GM12892 (cell line): ENCODE measurements around the gene LRRC15.

Experiments used
- DNase-seq: peaks from one replicate; pipeline ENCODE4 v3.0.0; 2011; ENCODE audit not compliant: insufficient read length
- FAIRE-seq: peaks from 2 replicates; lab custom pipeline; 2011; peaks lifted over from hg19 to GRCh38; lab: Jason Lieb, UNC
- POLR2A ChIP-seq: IDR thresholded peaks from 2 replicates; pipeline ENCODE4 v1.6.1; 2011; ENCODE audit warnings: low read depth, low read length, control low read depth
- POLR2AphosphoS5 ChIP-seq: IDR thresholded peaks from 2 replicates; pipeline ENCODE4 v1.6.1; 2011; ENCODE audit warnings: low read depth, low read length, control low read depth
- TAF1 ChIP-seq: IDR thresholded peaks from 2 replicates; pipeline ENCODE4 v1.6.1; 2011; ENCODE audit warnings: low read depth, mild to moderate bottlenecking, control low read depth, low read length, borderline replicate concordance

LRRC15 gene

GRCh38 chr3:194315088-194315964 lies 54.2 kb downstream of the LRRC15 start:
- peak; percentile 93 for DNase-seq
- peak; percentile 92 for FAIRE-seq
- TF ChIP-seq TAF1 = no peak
- no peak for TF ChIP-seq POLR2AphosphoS5
- TF ChIP-seq POLR2A = no peak

- FAIRE-seq = no peak
- TF ChIP-seq POLR2AphosphoS5 (no peak), TAF1 (no peak), POLR2A (no peak)
- DNase-seq = no peak
Observed at GRCh38 chr3:194314388-194315068, 55.0 kb downstream of the LRRC15 start.

- TF ChIP-seq POLR2A = no peak
- no peak for TF ChIP-seq POLR2AphosphoS5
- TF ChIP-seq TAF1 = no peak
- DNase-seq (no peak), FAIRE-seq (no peak)
Observed at GRCh38 chr3:194313560-194314387, 55.8 kb downstream of the LRRC15 start.

GRCh38 chr3:194312743-194313281 lies 56.7 kb downstream of the LRRC15 start:
- DNase-seq (no peak), FAIRE-seq (no peak)
- TF ChIP-seq POLR2AphosphoS5 = no peak

- FAIRE-seq = no peak
- TF ChIP-seq TAF1 (no peak), POLR2A (no peak), POLR2AphosphoS5 (no peak)
- DNase-seq = no peak
Observed at GRCh38 chr3:194312186-194312742, 57.3 kb downstream of the LRRC15 start.

GRCh38 chr3:194311000-194311399 lies 58.5 kb downstream of the LRRC15 start:
- no peak for TF ChIP-seq POLR2A
- no peak for TF ChIP-seq TAF1
- TF ChIP-seq POLR2AphosphoS5 = no peak
- FAIRE-seq (no peak), DNase-seq (no peak)

- DNase-seq (no peak), FAIRE-seq (no peak)
- no peak for TF ChIP-seq POLR2AphosphoS5
- no peak for TF ChIP-seq TAF1
- TF ChIP-seq POLR2A = no peak
Observed at GRCh38 chr3:194310060-194310835, 59.3 kb downstream of the LRRC15 start.

- DNase-seq (no peak), FAIRE-seq (peak; percentile 90)
- TF ChIP-seq POLR2A = no peak
Observed at GRCh38 chr3:194308601-194309449, 60.7 kb downstream of the LRRC15 start.

GRCh38 chr3:194307849-194308248 lies 61.7 kb downstream of the LRRC15 start:
- no peak for FAIRE-seq
- TF ChIP-seq TAF1 (no peak), POLR2AphosphoS5 (no peak), POLR2A (no peak)
- no peak for DNase-seq
